ENCODE data around the gene OR10G2.
"Not testable (repeated sequence)": the region's sequence is repeated elsewhere in the genome, so short reads cannot be mapped to it uniquely, and the experiment has no call there.

OR10G2 gene, protein sequence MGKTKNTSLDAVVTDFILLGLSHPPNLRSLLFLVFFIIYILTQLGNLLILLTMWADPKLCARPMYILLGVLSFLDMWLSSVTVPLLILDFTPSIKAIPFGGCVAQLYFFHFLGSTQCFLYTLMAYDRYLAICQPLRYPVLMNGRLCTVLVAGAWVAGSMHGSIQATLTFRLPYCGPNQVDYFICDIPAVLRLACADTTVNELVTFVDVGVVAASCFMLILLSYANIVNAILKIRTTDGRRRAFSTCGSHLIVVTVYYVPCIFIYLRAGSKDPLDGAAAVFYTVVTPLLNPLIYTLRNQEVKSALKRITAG

DNA sequence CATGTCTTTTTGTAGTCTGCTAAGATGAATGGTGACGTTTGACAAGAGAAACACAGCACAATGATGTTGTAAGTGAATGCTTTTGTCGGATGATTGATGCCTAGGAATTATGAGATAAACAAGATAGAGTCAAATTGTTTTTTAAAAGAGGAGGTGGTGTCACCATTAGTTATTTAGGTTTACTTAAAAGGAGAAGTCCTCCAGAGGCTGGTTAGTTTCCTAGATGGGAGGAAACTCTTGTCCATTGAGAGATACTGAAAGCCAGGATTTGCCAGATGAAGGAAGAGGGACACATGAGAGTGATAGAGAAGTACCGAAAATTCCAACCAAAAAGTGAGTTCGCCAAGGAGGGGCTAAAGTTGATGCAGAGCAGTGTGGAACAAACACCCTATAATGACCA is at the start of gene OR10G2:
TSS of gene OR10G2 (minus strand) at position 101 of the 400 bp plus-strand sequence. CDS start at position 3, 98 bp downstream.
- no peak for DNase-seq

DNA sequence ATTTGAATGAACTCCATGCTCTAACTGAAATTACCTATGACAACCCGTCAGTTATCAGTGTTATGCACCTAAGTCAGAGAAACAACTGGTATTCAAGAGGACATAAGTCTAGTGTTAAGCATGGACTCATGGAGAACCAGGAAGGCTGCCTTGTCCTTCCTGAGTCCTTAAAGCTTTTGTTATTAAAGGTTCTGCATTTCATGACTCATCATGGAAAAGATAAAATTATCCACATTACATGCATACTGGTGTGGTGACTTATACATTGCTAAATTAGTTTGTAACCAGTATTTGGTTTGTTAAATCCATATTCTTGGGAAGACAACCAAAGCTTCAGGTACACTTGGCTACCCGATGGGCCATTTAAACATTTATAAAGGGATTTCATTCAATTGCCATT is 45.3 kb upstream of the OR10G2 start:
- DNase-seq: no peak

DNA sequence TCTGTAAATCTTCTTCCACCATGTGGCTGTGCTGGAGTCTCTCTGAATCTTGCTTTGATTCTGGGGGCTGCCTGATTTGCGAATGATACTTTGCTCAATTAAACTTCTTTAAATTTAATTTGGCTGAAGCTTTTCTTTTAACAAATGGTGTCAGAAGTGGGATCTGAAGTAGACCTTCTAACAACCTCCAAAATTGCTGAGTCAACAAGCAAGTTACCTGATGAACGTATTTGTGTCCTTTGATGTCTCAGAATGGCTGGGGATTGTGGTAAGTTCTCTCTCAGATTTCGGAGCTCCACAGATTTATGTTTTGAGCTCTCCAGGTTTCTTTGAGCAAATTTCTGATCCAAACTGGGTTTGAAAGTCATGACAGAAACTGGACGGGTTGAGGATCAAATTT is 40.8 kb upstream of the OR10G2 start:
- no peak for DNase-seq

DNA sequence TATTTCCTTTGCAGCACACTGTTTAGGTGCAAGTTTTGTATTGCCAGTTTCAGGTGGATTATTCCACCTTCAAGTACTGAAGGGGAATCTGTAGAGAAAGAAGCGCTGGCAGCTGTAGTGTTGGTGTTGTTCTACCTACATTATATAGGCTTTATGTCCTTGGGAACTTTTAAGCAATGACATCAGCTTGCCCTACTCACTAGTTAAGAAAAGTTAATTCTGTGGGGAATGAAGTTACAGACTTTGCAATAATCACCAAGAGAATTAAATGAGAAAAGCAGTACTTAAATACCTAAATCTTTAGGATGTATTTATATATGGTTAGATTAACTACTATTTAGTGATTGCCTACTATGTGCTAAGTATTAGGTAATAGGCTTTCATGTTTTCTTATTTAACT is 39.0 kb upstream of the OR10G2 start, which contains the start of gene OR4E1:
TSS of gene OR4E1 (minus strand) at position 101 of the 400 bp plus-strand sequence. CDS start 2,883 bp downstream, outside the sequence.
- DNase-seq: no peak

DNA sequence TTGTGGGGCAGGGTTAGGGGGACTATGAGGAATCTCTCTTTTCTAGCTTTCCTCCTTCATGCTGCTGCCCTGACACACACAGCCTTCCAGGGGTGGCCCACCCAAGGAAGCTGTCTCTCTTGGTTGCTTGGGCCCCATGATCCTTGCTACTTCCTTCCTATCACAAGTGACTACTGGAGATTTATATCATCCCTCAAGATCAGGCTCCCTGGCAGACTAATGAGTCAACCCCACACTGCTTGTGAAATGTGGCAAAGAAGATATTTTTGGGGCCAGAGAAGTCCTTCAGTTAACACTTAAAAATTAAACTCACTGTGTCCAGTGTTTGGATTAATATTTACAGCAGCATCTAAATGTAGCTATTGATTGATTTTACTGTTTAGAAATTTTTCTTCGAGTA is 37.4 kb upstream of the OR10G2 start:
- no peak for DNase-seq

DNA sequence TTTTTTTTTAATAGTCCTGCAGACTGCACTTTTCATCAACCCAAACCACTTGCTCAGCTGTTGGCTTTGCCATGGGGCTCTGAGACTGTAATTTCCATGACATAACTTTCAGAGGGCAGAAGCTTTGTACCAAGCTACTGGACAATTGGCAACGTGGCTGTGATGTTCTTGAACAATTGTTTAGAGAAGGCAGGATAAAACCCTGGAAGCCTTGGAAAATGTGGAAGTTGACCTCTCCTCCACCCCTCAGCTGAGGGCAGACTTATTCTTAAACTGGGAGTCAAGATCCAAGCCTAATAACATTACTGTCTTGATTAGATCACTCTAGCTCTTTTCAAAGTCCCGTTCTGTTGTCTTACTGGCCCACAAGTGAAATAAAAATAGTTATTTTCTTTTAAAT is 36.6 kb upstream of the OR10G2 start:
- DNase-seq: no peak

DNA sequence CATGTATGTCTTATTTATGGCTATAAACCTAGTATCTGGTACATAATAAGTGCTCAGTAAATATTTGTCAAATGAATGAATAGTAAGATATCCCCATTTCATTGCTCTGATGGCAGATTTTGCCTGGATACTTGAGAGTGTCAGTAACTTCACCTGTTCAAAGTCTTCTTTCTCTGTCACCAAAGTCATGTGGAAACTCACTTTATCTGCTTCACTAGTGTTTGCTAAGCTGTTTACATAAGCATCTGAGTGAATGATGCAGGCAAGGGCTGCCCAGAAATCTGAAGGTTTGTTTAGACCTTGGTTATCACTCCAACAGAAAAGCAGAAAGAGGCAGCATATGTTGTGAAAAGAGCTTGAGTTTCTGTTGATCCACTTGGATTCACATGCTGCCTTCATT is 34.5 kb upstream of the OR10G2 start:
- no peak for DNase-seq

DNA sequence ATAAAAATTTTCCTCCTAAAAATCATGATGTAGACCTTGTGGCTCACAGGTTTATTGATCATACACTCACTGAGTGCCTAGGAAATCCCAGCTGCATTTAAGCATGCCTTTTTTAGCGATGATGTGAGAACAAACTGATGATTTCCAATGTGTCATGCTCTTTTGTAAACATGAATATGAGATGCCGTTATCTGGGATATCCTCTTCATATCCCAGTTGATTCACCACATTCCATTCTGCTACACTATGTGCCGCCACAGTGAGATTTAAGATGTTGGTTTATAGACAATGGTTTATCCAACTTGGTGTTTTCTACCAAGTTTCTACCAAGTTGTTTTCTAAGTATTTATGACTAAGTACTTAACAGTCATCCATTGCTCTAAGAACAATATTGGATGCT is 33.6 kb upstream of the OR10G2 start:
- DNase-seq: no peak

DNA sequence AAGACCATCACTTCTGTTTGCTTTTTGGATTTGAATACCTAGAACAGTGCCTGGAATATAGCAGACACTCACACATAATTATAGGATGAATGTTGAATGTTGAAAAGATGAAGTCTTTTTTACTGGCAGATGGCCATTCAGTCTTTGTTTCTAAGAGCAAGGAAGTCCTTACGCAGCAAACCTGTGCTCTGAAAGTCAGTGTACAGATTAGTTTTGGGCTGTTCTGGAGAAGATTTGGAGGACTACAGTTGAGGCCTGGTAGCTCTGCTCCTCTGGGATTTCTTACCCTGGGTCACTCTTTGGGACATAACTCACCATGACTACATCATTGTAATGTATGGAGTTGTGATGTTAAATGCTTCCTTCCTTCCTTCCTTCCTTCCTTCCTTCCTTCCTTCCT is 22.2 kb upstream of the OR10G2 start:
- no peak for DNase-seq

DNA sequence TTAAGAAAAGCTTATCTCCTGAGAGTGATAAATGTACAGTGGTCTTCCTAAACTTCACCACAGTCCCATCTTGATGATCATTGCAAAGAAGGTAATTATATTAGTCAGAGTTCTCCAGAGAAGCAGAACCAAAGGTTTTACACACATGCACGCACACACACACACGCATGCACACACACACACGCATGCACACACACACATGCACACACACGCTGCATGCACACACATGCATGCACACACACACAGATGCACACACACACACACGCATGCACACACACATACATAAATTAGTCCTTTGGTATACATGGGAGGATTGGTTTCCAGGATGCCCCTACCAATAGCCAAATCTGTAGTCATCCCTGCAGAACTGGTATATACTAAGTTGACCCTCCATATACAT is 19.5 kb upstream of the OR10G2 start:
- DNase-seq: no peak

DNA sequence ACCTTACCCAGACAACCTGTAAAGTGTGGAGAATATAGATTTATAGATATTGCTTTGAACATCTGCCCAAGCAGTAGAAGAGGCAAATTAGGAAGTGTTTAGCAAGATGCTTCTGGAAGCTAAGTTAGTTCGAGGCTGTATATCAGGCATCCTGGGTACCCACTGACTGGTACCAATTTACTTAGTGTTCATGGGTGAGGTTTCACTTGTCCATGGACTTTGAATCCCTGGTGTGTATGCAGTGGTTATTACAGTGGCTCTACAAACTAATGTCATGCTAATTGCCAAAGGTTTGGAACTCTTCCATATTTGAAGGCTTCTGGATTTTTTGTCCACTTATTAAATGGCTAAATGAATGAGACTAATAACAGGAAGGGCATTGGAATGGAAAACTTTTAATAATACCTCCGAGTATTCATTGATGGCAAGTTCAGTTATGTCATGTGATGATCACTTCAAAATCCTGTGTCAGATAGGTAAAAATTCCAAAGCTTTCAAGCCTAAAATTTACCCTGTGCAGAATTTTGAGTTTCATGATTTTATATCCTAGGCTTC is 18.7 kb upstream of the OR10G2 start, which contains the start of gene OR4E2:
TSS of gene OR4E2 (plus strand) at position 505 of the 555 bp plus-strand sequence. CDS start 11,248 bp downstream, outside the sequence.
- DNase-seq: no peak

DNA sequence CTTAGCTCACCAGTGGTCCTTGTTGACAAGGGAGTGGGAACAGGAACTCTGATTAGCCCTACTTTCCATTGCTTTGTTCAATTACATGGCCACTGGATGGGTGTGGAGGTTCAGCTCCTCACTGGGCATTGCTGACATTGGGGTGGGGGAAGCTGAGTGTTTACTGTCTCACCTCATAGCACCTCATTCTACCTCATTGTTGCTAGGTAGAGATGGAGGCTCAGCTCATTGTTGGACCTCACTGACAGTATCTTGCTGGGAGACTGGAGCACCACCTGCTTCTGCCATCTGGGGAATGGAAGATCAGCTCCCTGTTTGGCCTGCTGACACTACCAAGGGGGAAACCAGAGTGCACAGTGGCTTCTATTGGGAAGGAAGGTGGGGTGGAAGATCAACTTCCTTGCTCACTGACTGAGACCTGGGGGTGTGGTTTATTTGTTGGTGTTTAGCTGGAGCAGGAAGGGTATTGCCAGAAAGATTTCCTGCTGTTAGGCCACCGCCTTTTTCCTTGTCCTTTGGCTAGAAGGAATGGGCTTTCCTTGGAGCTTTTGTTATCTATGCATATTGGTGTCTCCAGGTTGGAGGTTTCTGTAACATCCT is 17.6 kb upstream of the OR10G2 start:
- no peak for DNase-seq

DNA sequence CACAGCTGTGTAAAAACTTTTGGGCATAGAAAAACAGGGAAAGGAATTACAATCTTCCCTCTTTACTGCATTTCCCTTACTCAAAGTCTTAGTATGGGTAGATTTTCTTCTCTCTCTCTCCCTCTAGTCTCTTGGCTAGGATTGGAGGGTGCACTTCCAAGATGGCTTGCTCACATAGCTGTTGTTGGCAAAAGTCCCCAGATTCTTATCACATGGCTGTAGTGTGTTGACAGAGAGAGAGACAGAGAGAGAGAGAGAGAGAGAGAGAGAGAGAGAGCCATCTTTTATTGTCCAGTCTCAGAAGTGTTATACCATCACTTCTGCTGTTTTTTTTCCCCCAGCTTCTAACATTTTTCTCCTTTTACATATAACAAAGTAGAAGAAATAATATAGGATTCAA is 12.6 kb upstream of the OR10G2 start:
- no peak for DNase-seq

DNA sequence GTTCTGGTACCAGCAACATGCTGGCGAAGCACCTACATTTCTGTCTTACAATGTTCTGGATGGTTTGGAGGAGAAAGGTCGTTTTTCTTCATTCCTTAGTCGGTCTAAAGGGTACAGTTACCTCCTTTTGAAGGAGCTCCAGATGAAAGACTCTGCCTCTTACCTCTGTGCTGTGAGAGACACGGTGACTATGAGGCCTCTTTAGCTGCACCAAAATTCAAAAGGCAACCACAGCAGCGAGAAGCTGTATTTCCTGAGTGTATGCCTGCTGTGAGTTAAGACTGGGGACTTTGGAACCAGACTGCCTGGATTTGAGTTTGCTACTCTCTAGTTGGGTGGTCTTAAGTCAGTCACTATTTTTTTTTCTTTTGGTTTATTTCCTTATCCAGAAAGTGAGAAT is 8.7 kb upstream of the OR10G2 start:
- no peak for DNase-seq

DNA sequence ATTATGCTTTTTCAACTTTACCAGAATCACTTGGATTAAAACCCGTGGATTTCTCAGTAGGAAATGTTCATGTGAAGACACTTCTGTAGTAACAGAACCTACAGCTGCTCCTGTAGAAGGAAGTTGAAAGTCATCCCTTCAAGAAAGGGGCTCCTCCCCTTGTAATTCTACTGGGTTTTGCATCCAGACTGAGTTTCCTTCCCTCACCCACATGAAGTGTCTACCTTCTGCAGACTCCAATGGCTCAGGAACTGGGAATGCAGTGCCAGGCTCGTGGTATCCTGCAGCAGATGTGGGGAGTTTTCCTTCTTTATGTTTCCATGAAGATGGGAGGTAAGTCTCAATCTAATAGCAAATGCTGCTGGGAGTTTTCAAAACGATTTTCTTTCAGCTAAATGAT is 7.9 kb upstream of the OR10G2 start:
- DNase-seq: no peak

DNA sequence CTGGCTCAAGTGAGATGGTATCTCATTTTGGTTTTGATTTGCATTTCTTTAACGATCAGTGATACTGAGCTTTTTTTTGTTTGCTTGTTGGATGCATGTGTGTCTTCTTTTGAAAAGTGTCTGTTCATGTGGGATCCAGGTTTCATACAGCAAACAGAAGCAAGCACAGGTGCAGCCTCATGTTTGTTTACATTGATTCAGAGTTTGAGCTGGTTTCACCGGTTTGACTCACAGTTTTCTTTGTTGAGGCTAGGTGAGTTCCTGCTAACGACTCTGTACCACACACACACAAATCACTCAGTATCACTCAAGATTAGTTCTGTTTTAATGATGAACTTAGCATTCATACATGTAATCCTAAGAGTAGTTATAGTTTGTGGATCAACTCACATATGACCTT is 3.7 kb downstream of the OR10G2 start:
- no peak for DNase-seq

DNA sequence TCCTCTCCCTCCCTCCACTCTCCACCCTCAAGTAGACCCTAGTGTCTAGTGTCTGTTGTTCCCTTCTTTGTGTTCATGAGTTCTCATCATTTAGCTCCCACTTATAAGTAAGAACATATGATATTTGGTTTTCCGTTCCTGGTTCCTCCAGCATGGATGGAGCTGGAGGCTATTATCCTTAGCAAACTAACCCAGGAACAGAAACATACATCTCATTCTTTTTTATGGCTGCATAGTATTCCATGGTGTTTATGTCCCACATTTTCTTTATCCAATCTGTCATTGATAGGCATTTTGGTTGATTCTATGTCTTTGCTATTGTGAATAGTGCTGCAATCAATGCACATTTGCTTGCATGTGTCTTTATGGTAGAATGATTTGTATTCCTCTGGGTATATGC is 4.2 kb downstream of the OR10G2 start:
- DNase-seq: not testable (repeated sequence)

DNA sequence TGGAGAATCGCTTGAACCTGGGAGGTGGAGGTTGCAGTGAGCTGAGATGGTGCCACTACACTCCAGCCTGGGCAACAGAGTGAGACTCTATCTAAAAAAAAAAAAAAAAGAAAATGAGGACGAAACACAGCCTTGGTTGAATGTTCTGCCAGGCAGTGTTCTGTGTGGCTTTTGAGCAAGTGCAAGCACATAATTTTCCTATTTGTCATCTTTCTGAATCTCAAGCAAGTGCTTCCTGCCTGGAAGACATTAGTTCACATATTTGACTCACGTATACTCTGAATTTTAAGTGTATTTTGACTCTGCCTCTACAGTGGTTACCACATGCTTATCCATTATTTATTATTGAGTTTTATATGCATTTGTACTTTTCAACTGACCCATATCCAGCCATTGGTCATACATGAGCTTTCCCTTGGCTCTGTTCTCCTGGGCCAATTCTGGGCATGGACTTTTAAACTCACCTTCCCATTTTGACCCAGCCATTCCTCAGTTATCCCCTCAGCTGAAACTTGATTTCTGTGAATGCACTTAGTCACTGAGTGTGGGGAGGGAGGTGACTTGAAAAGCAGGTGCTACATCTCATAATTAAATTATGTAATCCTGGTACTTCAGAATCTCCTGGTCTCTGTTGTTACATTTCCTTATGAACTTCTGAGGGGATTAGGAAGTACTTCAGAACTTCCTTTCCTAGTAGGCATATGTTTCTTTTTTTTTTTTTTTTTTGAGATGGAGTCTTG is 8.1 kb downstream of the OR10G2 start:
- no peak for DNase-seq

DNA sequence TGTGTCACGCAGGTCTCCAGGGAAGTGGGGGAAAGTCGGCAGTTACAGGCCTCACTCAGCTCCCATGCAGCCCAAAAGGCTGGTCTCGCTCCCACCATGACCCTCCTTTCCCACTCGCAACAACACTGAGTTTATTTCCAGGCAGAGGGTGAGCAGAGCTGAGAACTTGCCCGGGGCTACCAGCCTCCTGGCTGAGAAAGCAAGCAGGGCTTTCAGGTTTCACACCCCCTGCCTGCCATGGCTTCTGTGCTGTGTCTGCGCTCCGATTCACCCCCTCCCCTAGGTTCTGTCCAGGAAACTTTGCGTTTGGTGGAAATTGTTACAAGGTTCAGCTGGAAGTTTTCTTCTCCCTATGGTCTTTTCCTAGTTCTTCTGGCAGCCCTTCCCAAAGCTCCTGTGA is 17.1 kb downstream of the OR10G2 start:
- no peak for DNase-seq

DNA sequence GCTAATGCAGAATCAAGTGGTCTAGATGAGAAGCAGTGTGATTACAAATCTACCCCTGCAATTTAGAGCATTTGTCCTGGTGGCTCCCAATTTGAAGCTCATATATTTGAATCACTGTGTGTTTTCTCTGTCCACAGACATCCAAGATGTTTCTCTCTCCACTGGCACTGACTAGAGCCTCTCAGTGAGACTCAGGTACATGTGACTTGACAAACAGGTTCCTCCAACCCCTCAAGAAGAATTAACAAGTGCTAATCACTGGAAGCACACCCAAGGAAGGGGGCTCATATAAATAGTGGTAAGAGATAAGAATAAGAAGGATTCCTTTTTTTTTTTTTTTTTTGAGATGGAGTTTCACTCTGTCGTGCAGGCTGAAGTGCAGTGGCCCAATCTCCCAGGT is 20.5 kb downstream of the OR10G2 start:
- DNase-seq: no peak

DNA sequence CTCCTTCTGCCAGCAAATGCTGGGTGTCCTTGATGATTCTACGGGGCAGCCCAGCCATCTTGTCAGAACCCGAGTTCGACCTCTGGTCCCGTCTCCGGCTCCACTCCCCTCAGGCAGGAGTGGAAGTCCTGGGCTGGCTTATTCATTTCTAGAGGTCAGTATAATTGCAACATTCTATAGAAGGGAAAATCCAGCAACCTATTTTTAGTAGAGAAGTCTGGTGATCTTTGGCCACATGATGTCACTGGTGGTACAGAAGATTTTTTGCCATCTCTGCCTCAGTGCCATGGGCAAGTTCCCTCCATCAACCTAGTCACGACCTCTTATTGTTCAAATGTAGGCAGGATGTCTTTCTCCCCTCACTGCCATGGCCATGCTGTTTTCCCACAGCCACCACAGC is 22.4 kb downstream of the OR10G2 start:
- no peak for DNase-seq

DNA sequence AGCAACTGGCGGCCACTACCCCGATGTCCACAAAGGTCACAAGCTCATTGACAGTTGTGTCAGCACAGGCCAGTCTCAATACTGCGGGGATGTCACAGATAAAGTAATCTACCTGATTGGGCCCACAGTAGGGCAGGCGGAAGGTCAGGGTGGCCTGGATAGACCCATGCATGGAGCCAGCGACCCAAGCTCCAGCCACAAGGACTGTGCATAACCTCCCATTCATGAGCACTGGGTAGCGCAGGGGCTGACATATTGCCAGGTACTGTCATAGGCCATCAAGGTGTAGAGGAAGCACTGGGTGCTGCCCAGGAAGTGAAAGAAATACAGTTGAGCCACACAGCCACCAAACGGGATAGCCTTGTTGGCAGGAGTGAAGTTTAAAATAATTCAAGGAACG is 32.6 kb downstream of the OR10G2 start:
- DNase-seq: not testable (repeated sequence)

DNA sequence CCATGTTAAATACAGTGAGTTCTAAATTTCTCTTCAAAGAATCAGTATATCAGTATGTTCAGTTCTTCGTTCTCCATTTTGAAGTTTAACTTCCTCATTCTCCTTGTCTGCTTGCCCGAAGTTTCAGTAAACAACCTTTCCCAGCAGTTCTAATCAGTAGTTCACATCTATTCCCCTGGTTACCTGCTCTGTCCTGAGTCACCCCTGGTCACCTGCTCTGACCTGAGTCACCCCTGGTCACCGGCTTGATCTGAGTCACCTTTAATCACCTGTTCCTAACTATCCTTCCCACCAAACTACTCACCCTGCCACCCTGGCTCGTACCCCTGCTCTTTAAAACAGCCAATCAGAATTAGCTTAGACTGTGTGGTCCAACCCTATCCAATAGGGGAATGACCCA is 45.4 kb downstream of the OR10G2 start:
- peak; percentile 29 for DNase-seq

Data from MV-4-11 (cell line).